ENCODE measurements around the gene RAPGEF4.

Gene RAPGEF4

DNA sequence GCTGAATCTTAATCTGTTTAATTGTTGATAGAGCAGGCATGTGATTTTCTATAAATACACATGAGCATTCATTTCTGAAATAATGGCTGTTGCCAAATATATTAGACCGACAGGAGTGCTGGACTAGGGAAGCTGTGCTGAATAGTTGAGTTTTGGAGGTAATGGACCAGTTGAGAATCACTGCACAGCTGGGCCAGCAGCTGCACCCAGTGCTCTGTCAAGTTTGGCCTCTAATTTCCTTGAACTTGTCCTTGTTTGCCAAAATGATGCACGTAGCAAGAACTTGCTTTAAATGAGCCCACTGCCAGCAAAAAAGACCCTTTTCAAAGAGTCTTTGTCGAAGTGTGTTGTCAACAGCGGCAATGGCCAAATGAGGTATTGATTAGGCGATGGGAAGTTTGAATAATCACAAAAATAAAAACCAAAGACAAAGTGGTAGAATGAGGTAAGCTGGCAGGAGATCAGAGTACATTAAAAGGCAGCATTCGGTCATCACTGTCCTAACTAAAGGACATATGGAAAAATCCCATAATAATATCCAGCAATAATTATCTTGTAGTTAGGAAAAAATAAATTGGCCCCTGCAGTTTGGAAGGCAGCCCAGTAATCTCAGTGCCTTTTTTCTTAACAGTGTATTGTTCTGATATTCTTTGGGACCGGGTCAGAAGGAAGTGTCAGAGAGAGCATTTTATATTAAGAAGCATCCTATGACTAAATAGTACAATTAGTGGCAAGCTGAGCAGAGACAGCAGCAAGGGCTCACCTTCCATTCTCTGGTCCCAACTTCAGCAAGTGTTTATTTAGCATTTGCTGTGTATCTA, 126.2 kb downstream of the RAPGEF4 start:
- Histone ChIP-seq H3K9me2 (replicated peaks; ENCODE audit: control insufficient read depth, low read length) (no peaks in the 10 kb centered on the region), H3K4me2 (ENCODE audit: low read length) (no peak overlapping the region), H3F3A (ENCODE audit: control insufficient read depth, insufficient read depth) (no peaks in the 10 kb centered on the region), H3K4me1 (ENCODE audit: control insufficient read depth, low read length) (no peaks in the 10 kb centered on the region), H4K20me1 (ENCODE audit: control insufficient read depth, insufficient read depth, low read depth, low read length) (no peaks in the 10 kb centered on the region), H3K4me3 (ENCODE audit: low read length) (no peak overlapping the region), H3K9me3 (ENCODE audit: control insufficient read depth, insufficient read depth, low read length) (no peaks in the 10 kb centered on the region), H3K27ac (ENCODE audit: low read depth, low read length) (no peak overlapping the region), H3K79me2 (ENCODE audit: control insufficient read depth, low read length) (no peaks in the 10 kb centered on the region), H3K36me3 (ENCODE audit: control insufficient read depth, low read length) (no peaks in the 10 kb centered on the region), H3K27me3 (ENCODE audit: control insufficient read depth, low read length) (peaks cover 20% of the 10 kb centered on the region; the same call in 1 of the 2 replicates)
- no peak for TF ChIP-seq EZH2phosphoT487 (IDR thresholded peaks at IDR 0.05; ENCODE audit: borderline replicate concordance, low read length)

DNA sequence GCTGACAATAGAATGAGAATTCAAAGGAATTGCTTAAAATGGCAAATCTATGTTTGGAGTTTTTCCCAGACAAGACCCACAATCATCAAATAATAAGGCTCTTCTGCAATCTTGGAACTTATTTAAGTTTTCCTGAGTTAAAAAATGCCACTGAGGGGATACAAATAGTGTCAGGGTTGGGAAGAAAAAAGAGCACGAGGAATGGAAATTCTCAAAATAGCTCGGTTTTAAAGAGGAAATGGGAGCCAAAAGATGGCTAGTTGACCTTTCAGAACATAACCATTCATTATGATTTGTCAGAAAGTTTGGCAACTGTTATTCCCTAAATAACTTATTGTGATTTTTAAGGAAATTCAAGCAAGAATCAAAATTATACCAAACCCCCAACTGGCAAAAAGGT, 127.7 kb downstream of the RAPGEF4 start:
- Histone ChIP-seq H3K9me3 (ENCODE audit: control insufficient read depth, insufficient read depth, low read length) (no peaks in the 10 kb centered on the region), H3K4me3 (ENCODE audit: low read length) (no peak overlapping the region), H3F3A (ENCODE audit: control insufficient read depth, insufficient read depth) (no peaks in the 10 kb centered on the region), H3K9me2 (replicated peaks; ENCODE audit: control insufficient read depth, low read length) (no peaks in the 10 kb centered on the region), H3K36me3 (ENCODE audit: control insufficient read depth, low read length) (no peaks in the 10 kb centered on the region), H3K4me2 (ENCODE audit: low read length) (no peak overlapping the region), H3K4me1 (ENCODE audit: control insufficient read depth, low read length) (no peaks in the 10 kb centered on the region), H3K27me3 (ENCODE audit: control insufficient read depth, low read length) (peaks cover 20% of the 10 kb centered on the region; the same call in 1 of the 2 replicates), H3K79me2 (ENCODE audit: control insufficient read depth, low read length) (no peaks in the 10 kb centered on the region), H3K27ac (ENCODE audit: low read depth, low read length) (no peak overlapping the region), H4K20me1 (ENCODE audit: control insufficient read depth, insufficient read depth, low read depth, low read length) (no peaks in the 10 kb centered on the region)
- TF ChIP-seq EZH2phosphoT487 (IDR thresholded peaks at IDR 0.05; ENCODE audit: borderline replicate concordance, low read length), result no peak
- TF ChIP-seq, protein P1, sequence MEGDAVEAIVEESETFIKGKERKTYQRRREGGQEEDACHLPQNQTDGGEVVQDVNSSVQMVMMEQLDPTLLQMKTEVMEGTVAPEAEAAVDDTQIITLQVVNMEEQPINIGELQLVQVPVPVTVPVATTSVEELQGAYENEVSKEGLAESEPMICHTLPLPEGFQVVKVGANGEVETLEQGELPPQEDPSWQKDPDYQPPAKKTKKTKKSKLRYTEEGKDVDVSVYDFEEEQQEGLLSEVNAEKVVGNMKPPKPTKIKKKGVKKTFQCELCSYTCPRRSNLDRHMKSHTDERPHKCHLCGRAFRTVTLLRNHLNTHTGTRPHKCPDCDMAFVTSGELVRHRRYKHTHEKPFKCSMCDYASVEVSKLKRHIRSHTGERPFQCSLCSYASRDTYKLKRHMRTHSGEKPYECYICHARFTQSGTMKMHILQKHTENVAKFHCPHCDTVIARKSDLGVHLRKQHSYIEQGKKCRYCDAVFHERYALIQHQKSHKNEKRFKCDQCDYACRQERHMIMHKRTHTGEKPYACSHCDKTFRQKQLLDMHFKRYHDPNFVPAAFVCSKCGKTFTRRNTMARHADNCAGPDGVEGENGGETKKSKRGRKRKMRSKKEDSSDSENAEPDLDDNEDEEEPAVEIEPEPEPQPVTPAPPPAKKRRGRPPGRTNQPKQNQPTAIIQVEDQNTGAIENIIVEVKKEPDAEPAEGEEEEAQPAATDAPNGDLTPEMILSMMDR (IDR thresholded peaks at IDR 0.05; ENCODE audit: low read depth, low read length, poor library complexity, severe bottlenecking), result no peak

DNA sequence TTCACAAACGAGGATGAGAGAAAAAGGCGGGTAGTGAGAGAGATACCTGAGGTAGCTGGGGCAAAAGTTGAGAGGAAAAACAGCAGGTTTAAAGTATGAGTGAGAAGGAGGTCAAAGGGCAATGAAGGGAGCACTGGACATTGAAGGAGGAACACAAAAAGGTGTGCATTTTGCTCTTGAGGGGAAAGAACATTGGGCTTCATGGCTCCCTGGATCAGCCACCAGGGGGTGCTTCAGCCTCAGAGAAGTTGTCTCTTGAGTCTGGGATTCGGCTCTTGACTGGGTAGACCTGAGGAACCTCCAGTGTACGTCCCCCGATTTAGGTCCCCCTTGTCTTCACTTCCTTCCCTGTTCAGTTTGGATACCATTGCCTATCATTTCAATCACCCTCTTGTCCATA, 128.5 kb downstream of the RAPGEF4 start:
- no peak overlapping the region for H3K4me2 ChIP-seq (ENCODE audit: low read length)
- H3K36me3 ChIP-seq (ENCODE audit: control insufficient read depth, low read length), result no peaks in the 10 kb centered on the region
- no peaks in the 10 kb centered on the region for H3K79me2 ChIP-seq (ENCODE audit: control insufficient read depth, low read length)
- H3K4me1 ChIP-seq (ENCODE audit: control insufficient read depth, low read length), result no peaks in the 10 kb centered on the region
- no peak overlapping the region for H3K27ac ChIP-seq (ENCODE audit: low read depth, low read length)
- no peaks in the 10 kb centered on the region for H4K20me1 ChIP-seq (ENCODE audit: control insufficient read depth, insufficient read depth, low read depth, low read length)
- H3K27me3 ChIP-seq (ENCODE audit: control insufficient read depth, low read length), result peaks cover 20% of the 10 kb centered on the region; the same call in 1 of the 2 replicates
- no peaks in the 10 kb centered on the region for H3K9me3 ChIP-seq (ENCODE audit: control insufficient read depth, insufficient read depth, low read length)
- no peaks in the 10 kb centered on the region for H3F3A ChIP-seq (ENCODE audit: control insufficient read depth, insufficient read depth)
- H3K4me3 ChIP-seq (ENCODE audit: low read length), result no peak overlapping the region
- TF ChIP-seq, protein P1 (IDR thresholded peaks at IDR 0.05; ENCODE audit: low read depth, low read length, poor library complexity, severe bottlenecking), result peak; percentile 67
- TF ChIP-seq EZH2phosphoT487 (IDR thresholded peaks at IDR 0.05; ENCODE audit: borderline replicate concordance, low read length), result no peak
- no peaks in the 10 kb centered on the region for H3K9me2 ChIP-seq (replicated peaks; ENCODE audit: control insufficient read depth, low read length)

DNA sequence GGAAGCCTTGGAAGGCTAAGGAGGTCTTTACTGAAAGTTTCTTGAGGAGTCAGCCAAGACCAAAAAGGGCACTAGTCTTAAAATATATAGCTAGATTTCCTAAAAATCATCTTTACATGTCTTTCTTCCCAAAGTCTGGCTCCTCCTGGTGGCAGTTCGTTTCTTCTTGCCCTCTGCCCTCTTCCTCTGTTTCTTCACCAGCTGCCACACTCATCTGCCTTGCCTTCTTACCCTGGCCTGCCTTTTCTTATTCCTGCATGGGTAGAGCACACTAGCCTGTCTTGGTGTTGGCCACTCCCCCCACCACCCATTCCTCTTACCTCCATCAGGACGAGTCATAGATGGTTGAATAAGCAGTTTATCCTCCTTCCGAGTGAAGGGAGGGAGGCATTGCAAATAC, 129.8 kb downstream of the RAPGEF4 start:
- peaks cover 14% of the 10 kb centered on the region; the same call in 1 of the 2 replicates for H3K27me3 ChIP-seq (ENCODE audit: control insufficient read depth, low read length)

More for the DNA sequence above, 129.8 kb downstream of the RAPGEF4 start:
- Histone ChIP-seq H3K9me2 (replicated peaks; ENCODE audit: control insufficient read depth, low read length) (no peaks in the 10 kb centered on the region), H3K79me2 (ENCODE audit: control insufficient read depth, low read length) (no peaks in the 10 kb centered on the region), H3K36me3 (ENCODE audit: control insufficient read depth, low read length) (no peaks in the 10 kb centered on the region), H3K27ac (ENCODE audit: low read depth, low read length) (no peak overlapping the region), H3K4me2 (ENCODE audit: low read length) (no peak overlapping the region), H3K4me1 (ENCODE audit: control insufficient read depth, low read length) (no peaks in the 10 kb centered on the region), H3K4me3 (ENCODE audit: low read length) (no peak overlapping the region), H3K9me3 (ENCODE audit: control insufficient read depth, insufficient read depth, low read length) (no peaks in the 10 kb centered on the region), H3F3A (ENCODE audit: control insufficient read depth, insufficient read depth) (no peaks in the 10 kb centered on the region), H4K20me1 (ENCODE audit: control insufficient read depth, insufficient read depth, low read depth, low read length) (no peaks in the 10 kb centered on the region)
- TF ChIP-seq, protein P1 (IDR thresholded peaks at IDR 0.05; ENCODE audit: low read depth, low read length, poor library complexity, severe bottlenecking), result peak; percentile 20
- no peak for TF ChIP-seq EZH2phosphoT487 (IDR thresholded peaks at IDR 0.05; ENCODE audit: borderline replicate concordance, low read length)
